ENCODE measurements around the gene DGAT2.

DGAT2 gene

DNA sequence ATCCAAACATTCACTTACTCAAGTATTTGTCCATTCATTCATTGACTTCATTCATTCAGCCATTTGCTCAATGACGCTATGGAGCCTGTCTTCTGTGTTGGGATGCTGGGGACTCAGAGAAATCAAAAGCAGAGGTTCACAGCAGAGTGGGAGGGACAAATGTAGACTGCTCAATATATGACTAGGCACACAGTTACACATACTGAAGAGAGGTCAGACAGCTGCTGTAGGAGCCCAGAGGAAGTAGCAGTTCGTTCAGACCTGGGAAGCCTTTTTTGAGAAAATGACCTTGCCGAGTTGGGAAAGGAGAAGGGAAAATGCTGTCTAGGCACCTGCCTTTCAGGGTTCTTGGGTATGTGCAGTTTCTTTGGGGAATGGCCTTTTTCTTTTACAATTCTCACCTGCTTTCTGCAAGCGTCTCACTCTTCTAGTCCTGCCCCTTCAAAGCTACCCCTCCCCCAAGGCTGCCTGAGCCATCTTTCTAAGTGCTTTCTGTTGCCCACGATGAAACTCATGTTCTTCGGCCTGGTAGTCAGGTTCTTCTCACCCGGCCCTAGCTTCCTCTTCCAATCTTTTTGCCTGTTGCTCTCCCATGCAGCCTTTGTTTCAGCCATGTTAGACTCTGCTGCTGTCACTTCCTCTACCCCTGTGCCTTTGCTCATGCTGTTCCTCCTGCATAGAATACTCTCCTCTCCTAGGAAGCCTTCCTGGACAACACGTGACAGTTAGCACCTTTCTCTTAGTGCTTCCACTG is 42.2 kb downstream of the DGAT2 start:
- Histone ChIP-seq H3K9ac (ENCODE audit: low read depth, low read length) (no peak overlapping the region), H3K9me3 (ENCODE audit: insufficient read depth, low read length, severe bottlenecking) (no peaks in the 10 kb centered on the region), H4K20me1 (ENCODE audit: insufficient read depth, low read length) (no peaks in the 10 kb centered on the region), H3K36me3 (ENCODE audit: insufficient read depth, low read length) (no peaks in the 10 kb centered on the region; the same call in 1 of the 2 replicates), H3K4me2 (ENCODE audit: insufficient read depth, low read length) (no peak overlapping the region), H3K4me3 (ENCODE audit: low read depth in 1 of 2, low read length in 2 of 2) (no peak overlapping the region), H3K27me3 (ENCODE audit: insufficient read depth, low read length, poor library complexity) (no peaks in the 10 kb centered on the region), H3K4me1 (ENCODE audit: insufficient read depth, low read length) (peaks cover 12% of the 10 kb centered on the region), H3K27ac (ENCODE audit: low read length) (no peak overlapping the region), H3K79me2 (ENCODE audit: insufficient read depth, low read length) (peaks cover 6% of the 10 kb centered on the region), H2AFZ (ENCODE audit: low read depth, low read length) (no peak overlapping the region)
- no peak for DNase-seq
- ATAC-seq (ENCODE audit: insufficient read depth, low read depth): no peak
- TF ChIP-seq EZH2 (IDR thresholded peaks at IDR 0.05; ENCODE audit: borderline replicate concordance, low read depth, low read length, severe bottlenecking) (no peak), CTCF (IDR thresholded peaks at IDR 0.05; ENCODE audit: borderline replicate concordance, extremely low read depth, low read length, poor library complexity, severe bottlenecking) (no peak)

DNA sequence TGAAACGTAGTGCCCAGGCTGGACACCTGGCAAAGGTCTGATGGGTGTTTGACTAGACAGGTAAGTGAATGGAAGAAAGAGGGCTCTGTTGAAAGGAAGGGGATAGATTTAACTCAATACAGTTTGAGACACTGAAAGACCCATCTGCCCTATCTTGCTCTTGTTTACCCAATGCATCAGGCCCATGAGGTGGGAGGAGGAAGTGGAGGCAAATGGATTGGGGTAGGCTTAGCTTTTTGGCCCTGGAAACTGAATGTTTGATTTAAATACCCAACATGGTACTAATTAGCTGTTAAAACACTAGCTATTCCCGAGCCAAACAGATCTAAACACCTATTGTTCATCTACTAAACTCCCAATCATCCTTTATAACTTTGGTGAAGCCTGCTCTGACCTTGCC is 42.9 kb downstream of the DGAT2 start:
- no peak for TF ChIP-seq CTCF (IDR thresholded peaks at IDR 0.05; ENCODE audit: borderline replicate concordance, extremely low read depth, low read length, poor library complexity, severe bottlenecking)
- no peak for TF ChIP-seq EZH2 (IDR thresholded peaks at IDR 0.05; ENCODE audit: borderline replicate concordance, low read depth, low read length, severe bottlenecking)
- no peak overlapping the region for H3K27ac ChIP-seq (ENCODE audit: low read length)
- no peaks in the 10 kb centered on the region for H3K9me3 ChIP-seq (ENCODE audit: insufficient read depth, low read length, severe bottlenecking)
- no peak overlapping the region for H2AFZ ChIP-seq (ENCODE audit: low read depth, low read length)
- no peaks in the 10 kb centered on the region for H4K20me1 ChIP-seq (ENCODE audit: insufficient read depth, low read length)
- H3K79me2 ChIP-seq (ENCODE audit: insufficient read depth, low read length): peaks cover 13% of the 10 kb centered on the region
- no peaks in the 10 kb centered on the region; the same call in 1 of the 2 replicates for H3K36me3 ChIP-seq (ENCODE audit: insufficient read depth, low read length)
- no peak overlapping the region for H3K4me2 ChIP-seq (ENCODE audit: insufficient read depth, low read length)
- DNase-seq (no peak), ATAC-seq (ENCODE audit: insufficient read depth, low read depth) (no peak)
- H3K9ac ChIP-seq (ENCODE audit: low read depth, low read length): no peak overlapping the region
- peaks cover 18% of the 10 kb centered on the region for H3K4me1 ChIP-seq (ENCODE audit: insufficient read depth, low read length)
- no peaks in the 10 kb centered on the region for H3K27me3 ChIP-seq (ENCODE audit: insufficient read depth, low read length, poor library complexity)
- H3K4me3 ChIP-seq (ENCODE audit: low read depth in 1 of 2, low read length in 2 of 2): no peak overlapping the region

- H3K27ac ChIP-seq (ENCODE audit: low read length): no peak overlapping the region
- DNase-seq (no peak), ATAC-seq (ENCODE audit: insufficient read depth, low read depth) (no peak)
- no peaks in the 10 kb centered on the region; the same call in 1 of the 2 replicates for H3K36me3 ChIP-seq (ENCODE audit: insufficient read depth, low read length)
- TF ChIP-seq EZH2 (IDR thresholded peaks at IDR 0.05; ENCODE audit: borderline replicate concordance, low read depth, low read length, severe bottlenecking): no peak
- TF ChIP-seq CTCF (IDR thresholded peaks at IDR 0.05; ENCODE audit: borderline replicate concordance, extremely low read depth, low read length, poor library complexity, severe bottlenecking): no peak
- peaks cover 28% of the 10 kb centered on the region for H3K4me1 ChIP-seq (ENCODE audit: insufficient read depth, low read length)
- H3K9ac ChIP-seq (ENCODE audit: low read depth, low read length): no peak overlapping the region
- H2AFZ ChIP-seq (ENCODE audit: low read depth, low read length): no peak overlapping the region; the same call in 1 of the 2 replicates
- peaks cover 24% of the 10 kb centered on the region for H3K79me2 ChIP-seq (ENCODE audit: insufficient read depth, low read length)
- no peaks in the 10 kb centered on the region for H3K27me3 ChIP-seq (ENCODE audit: insufficient read depth, low read length, poor library complexity)
- H3K4me3 ChIP-seq (ENCODE audit: low read depth in 1 of 2, low read length in 2 of 2): no peak overlapping the region
- peaks cover 2% of the 10 kb centered on the region; the same call in 1 of the 2 replicates for H4K20me1 ChIP-seq (ENCODE audit: insufficient read depth, low read length)
- no peak overlapping the region for H3K4me2 ChIP-seq (ENCODE audit: insufficient read depth, low read length)
- H3K9me3 ChIP-seq (ENCODE audit: insufficient read depth, low read length, severe bottlenecking): no peaks in the 10 kb centered on the region
These were observed 44.0 kb downstream of the DGAT2 start for GRCh38 chr11:75812542-75813040.
